GOT3 (cell line): Measurements from ENCODE around the gene TSPAN9.
"Not testable (repeated sequence)": the region's sequence is repeated elsewhere in the genome, so short reads cannot be mapped to it uniquely, and the experiment has no call there.

Experiments used
- DNase-seq: peaks from one replicate; lab custom pipeline; 2025; ENCODE audit warnings: mixed read lengths; lab: John Stamatoyannopoulos, UW

Gene TSPAN9

GRCh38 chr12:3044141-3044630, 33.0 kb upstream of the TSPAN9 start:
- no peak for DNase-seq

GRCh38 chr12:3045494-3045893, 31.7 kb upstream of the TSPAN9 start:
- no peak for DNase-seq

- DNase-seq = no peak
These were observed 31.2 kb upstream of the TSPAN9 start for GRCh38 chr12:3045989-3046388.

- no peak for DNase-seq
These were observed 30.6 kb upstream of the TSPAN9 start for GRCh38 chr12:3046441-3047200.

- no peak for DNase-seq
These were observed 29.2 kb upstream of the TSPAN9 start for GRCh38 chr12:3047961-3048360.

GRCh38 chr12:3048540-3048939, 28.6 kb upstream of the TSPAN9 start:
- DNase-seq = no peak

- DNase-seq = no peak
These were observed 28.0 kb upstream of the TSPAN9 start for GRCh38 chr12:3049176-3049575.

GRCh38 chr12:3049611-3050249, 27.4 kb upstream of the TSPAN9 start:
- DNase-seq = no peak

GRCh38 chr12:3054374-3054773, 22.8 kb upstream of the TSPAN9 start:
- DNase-seq = no peak

GRCh38 chr12:3055026-3055703, 22.0 kb upstream of the TSPAN9 start:
- DNase-seq = no peak

GRCh38 chr12:3055704-3056467, 21.3 kb upstream of the TSPAN9 start:
- DNase-seq = no peak

GRCh38 chr12:3061059-3061458, 16.1 kb upstream of the TSPAN9 start:
- DNase-seq = no peak

GRCh38 chr12:3061501-3062215, 15.5 kb upstream of the TSPAN9 start:
- no peak for DNase-seq

GRCh38 chr12:3065300-3065699, 11.9 kb upstream of the TSPAN9 start:
- DNase-seq = no peak

- DNase-seq = not testable (repeated sequence)
These were observed 11.3 kb upstream of the TSPAN9 start for GRCh38 chr12:3065846-3066245.

GRCh38 chr12:3069714-3070113, 7.5 kb upstream of the TSPAN9 start:
- no peak for DNase-seq

GRCh38 chr12:3071107-3071506, 6.1 kb upstream of the TSPAN9 start:
- DNase-seq = no peak

- no peak for DNase-seq
These were observed 5.5 kb upstream of the TSPAN9 start for GRCh38 chr12:3071710-3072109.

- DNase-seq = peak; percentile 50
These were observed 3.5 kb upstream of the TSPAN9 start for GRCh38 chr12:3073438-3074250.

- DNase-seq = no peak
These were observed 1.9 kb upstream of the TSPAN9 start for GRCh38 chr12:3075315-3075714.
